ENCODE results near the gene SLC6A20.
A peak's percentile ranks its signal among the peaks of the same experiment; 100 is the strongest.

Gene SLC6A20, protein sequence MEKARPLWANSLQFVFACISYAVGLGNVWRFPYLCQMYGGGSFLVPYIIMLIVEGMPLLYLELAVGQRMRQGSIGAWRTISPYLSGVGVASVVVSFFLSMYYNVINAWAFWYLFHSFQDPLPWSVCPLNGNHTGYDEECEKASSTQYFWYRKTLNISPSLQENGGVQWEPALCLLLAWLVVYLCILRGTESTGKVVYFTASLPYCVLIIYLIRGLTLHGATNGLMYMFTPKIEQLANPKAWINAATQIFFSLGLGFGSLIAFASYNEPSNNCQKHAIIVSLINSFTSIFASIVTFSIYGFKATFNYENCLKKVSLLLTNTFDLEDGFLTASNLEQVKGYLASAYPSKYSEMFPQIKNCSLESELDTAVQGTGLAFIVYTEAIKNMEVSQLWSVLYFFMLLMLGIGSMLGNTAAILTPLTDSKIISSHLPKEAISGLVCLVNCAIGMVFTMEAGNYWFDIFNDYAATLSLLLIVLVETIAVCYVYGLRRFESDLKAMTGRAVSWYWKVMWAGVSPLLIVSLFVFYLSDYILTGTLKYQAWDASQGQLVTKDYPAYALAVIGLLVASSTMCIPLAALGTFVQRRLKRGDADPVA

DNA sequence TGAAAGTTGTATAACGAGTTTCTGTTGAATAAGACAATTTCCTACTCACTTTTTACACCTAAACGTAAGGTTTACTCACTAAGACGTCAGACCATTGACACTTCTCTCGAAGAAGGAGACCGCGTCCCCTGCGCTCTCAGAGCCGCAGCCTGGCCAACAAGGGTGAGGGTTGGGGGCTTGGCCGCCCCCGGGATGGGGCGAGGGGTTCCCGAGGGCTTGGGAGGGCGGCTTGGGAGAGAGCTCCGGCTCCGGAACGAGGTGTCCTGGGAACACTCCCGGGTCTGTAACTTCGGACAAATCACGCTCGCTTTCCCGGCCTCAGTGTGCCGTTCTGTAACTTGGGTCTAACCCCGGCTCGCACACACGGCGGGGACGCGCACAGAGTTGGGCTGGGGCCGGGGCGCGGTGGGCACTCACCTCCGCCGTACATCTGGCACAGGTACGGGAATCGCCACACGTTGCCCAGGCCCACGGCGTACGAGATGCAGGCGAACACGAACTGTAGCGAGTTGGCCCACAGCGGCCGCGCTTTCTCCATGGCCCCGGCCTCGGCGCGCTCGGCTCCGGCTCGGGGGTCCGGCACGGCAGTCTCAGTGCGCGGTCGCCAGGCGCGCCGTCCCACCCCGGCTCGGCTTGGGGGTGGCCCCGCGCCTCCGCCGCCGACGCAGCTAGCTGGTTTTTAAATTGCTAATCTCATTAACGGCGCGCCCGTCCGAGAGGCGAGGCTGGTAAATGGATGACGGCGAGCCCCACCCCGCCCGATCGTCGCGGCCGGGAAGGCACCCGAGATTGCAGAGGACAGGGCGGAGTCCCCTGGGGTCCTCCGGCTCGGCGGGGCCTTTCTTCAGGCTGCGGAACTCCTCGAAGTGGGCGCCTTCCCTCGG lies at the start of gene SLC6A20:
SLC6A20 (minus strand) TSS at position 655 of the 884 bp plus-strand sequence; CDS start at position 538, 117 bp downstream.
- DNase-seq (ENCODE audit: extremely low read depth in 1 of 2, low read depth in 1 of 2): no peak

- DNase-seq (ENCODE audit: extremely low read depth in 1 of 2, low read depth in 1 of 2): no peak
Observed at GRCh38 chr3:45844616-45845015, 48.3 kb upstream of the SLC6A20 start.

- DNase-seq (ENCODE audit: extremely low read depth in 1 of 2, low read depth in 1 of 2): no peak
Observed at GRCh38 chr3:45842851-45843625, 46.7 kb upstream of the SLC6A20 start.

GRCh38 chr3:45841757-45842491 lies 45.6 kb upstream of the SLC6A20 start, which contains the start of gene LZTFL1:
TSS of gene LZTFL1 (minus strand) at chr3:45842119. CDS start at chr3:45841991, 128 bp downstream.
- peak; percentile 73 to 75 for DNase-seq (ENCODE audit: extremely low read depth in 1 of 2, low read depth in 1 of 2)

DNA sequence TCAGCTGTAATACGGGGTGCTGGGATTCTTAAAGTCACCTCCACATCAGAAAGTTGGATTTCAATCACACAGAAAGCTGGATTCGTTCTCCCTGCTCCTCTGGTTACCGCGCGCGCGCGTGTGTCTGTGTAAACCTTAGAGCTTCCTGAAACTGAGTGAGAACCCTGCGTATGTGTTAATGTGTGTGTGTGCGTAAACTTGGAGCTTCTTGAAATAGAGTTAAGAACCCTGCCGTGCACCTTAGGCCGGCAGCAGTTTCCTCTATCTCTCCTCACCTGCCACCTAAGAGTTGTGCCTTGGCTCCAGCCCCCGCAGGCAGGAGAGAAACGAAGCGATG lies 45.1 kb upstream of the SLC6A20 start:
- no peak for DNase-seq (ENCODE audit: extremely low read depth in 1 of 2, low read depth in 1 of 2)

GRCh38 chr3:45838466-45838865 lies 42.1 kb upstream of the SLC6A20 start:
- DNase-seq (ENCODE audit: extremely low read depth in 1 of 2, low read depth in 1 of 2): no peak

GRCh38 chr3:45832699-45833098 lies 36.4 kb upstream of the SLC6A20 start:
- DNase-seq (ENCODE audit: extremely low read depth in 1 of 2, low read depth in 1 of 2): no peak

- no peak for DNase-seq (ENCODE audit: extremely low read depth in 1 of 2, low read depth in 1 of 2)
Observed at GRCh38 chr3:45830121-45830520, 33.8 kb upstream of the SLC6A20 start.

DNA sequence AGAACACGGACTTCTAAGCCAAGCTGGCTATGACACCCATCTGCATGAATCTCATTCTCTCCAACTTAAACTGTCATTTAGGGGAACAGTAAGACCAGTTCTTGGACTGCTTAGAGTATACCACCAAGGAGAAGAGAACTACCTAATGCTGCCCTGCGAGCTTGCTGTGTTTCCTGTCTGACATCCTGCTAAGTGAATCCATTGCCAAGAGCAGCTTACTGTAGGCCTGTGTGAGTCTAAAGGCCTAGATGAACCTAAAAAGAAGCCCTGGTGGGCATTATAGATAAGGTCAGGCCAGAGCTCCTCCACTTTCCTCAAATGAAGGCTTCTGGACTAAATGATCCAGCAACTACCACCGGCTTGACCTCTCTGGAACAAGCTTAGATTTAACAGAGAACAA lies 30.6 kb upstream of the SLC6A20 start:
- DNase-seq (ENCODE audit: extremely low read depth in 1 of 2, low read depth in 1 of 2): no peak

- DNase-seq (ENCODE audit: extremely low read depth in 1 of 2, low read depth in 1 of 2): no peak
Observed at GRCh38 chr3:45826321-45826720, 30.0 kb upstream of the SLC6A20 start.

- DNase-seq (ENCODE audit: extremely low read depth in 1 of 2, low read depth in 1 of 2): no peak
Observed at GRCh38 chr3:45821127-45821526, 24.8 kb upstream of the SLC6A20 start.

- DNase-seq (ENCODE audit: extremely low read depth in 1 of 2, low read depth in 1 of 2): no peak
Observed at GRCh38 chr3:45819543-45819942, 23.2 kb upstream of the SLC6A20 start.

DNA sequence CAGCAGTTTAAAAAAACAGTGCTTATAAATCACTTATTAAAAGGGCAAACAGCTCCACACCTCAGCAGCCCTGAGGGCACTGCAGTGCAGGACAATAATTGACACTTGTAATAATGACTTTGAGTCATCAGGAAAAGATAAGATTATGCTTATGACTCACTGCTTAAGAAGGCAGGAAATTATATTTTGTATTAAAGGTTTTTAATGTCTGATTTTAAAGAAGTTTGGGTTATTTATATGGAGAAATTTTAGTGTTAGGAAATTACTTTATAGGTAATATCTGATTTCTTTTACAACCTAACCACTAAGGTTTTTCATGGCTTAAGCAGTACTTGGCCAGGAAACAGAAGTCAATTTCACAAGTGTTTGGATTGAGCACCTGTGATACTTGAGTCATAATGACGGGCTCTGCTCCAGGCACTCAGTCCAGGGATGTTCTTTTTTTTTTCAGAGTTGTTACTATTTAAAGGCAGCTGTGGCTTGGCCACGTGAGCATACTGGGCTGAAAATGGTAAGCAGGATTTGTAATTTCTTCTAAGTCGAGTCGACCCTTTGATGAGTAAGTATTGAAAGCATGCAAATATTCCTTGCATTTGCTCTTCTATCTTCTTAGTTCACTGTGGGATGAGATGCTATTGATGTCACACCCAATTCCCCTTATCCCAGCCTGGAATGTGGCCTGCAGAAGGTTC lies 21.6 kb upstream of the SLC6A20 start:
- DNase-seq (ENCODE audit: extremely low read depth in 1 of 2, low read depth in 1 of 2): no peak

DNA sequence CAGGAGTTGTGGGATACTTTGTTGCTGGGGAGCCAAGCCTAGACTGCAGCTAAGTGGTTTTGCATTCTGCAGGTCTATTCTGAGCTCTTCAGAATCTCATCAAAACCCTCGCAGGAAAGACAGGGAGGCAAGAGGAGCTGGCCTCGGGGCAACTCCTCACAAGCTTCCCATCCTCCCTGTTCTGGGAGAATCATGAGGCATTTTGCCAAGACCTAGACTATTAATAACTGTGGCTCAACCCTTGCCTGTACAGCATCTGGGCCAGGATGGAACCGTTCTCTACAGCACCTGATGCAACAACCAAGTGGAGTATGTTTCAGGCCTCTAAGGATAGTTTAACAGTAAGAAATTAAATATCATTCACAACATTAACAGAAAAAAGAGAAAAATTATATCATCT lies 20.2 kb upstream of the SLC6A20 start:
- no peak for DNase-seq (ENCODE audit: extremely low read depth in 1 of 2, low read depth in 1 of 2)

GRCh38 chr3:45814322-45814721 lies 18.0 kb upstream of the SLC6A20 start:
- DNase-seq (ENCODE audit: extremely low read depth in 1 of 2, low read depth in 1 of 2): no peak

GRCh38 chr3:45807681-45808540 lies 11.6 kb upstream of the SLC6A20 start:
- no peak for DNase-seq (ENCODE audit: extremely low read depth in 1 of 2, low read depth in 1 of 2)

- no peak for DNase-seq (ENCODE audit: extremely low read depth in 1 of 2, low read depth in 1 of 2)
Observed at GRCh38 chr3:45807133-45807532, 10.8 kb upstream of the SLC6A20 start.

DNA sequence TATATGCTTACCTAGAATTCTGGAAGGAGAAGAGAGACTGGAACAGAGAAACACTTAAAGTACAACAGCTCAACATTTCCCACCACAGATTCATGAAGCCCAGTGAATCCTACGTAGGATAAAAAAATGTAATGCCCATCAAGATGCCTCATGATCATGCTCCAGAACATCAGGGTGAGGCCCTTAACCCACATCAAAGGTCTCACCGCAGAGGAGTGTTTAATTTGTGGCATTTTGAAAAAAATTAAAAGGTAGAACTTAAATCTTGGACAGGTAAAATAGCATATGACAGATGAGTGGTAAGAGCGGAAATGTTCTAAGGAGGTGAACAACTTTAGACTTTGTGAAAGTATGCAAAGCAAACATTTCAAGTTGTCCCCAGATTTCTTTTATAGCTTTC lies 9.7 kb upstream of the SLC6A20 start:
- DNase-seq (ENCODE audit: extremely low read depth in 1 of 2, low read depth in 1 of 2): no peak

Measured in activated CD8-positive, alpha-beta memory T cell treated with anti-CD3 and anti-CD28 coated beads for 1 hour (primary cell).